ENCODE results near the gene RBP4. TPM values are rescaled to one million over a fixed set of nuclear protein-coding genes. Genes with fewer than 3 reads are reported as not detected.

The RBP4 gene
- polyA plus RNA-seq, 3 donors, result 0.61 to 0.98 (median 0.93) TPM

Other genes starting within 250 kb of the RBP4 start
- gene MYOF, start 118.9 kb downstream of the RBP4 start, polyA plus RNA-seq (ENCODE audit: insufficient read length in 3 of 3), result 10 to 100 TPM; 22.6 to 30.3 (median 29.4) TPM
- gene CEP55, start 104.6 kb downstream of the RBP4 start, polyA plus RNA-seq (ENCODE audit: insufficient read length in 3 of 3), result 10 to 100 TPM; 12.2 to 18.2 (median 16.9) TPM
- gene FFAR4, start 34.6 kb downstream of the RBP4 start, polyA plus RNA-seq (ENCODE audit: insufficient read length in 3 of 3), result not detected
- 1 to 10 TPM in 1 of 3 donors, under 1 TPM in 2; 0.40 to 1.1 (median 0.69) TPM for gene PDE6C, start 11.3 kb upstream of the RBP4 start, polyA plus RNA-seq (ENCODE audit: insufficient read length in 3 of 3)
- 10 to 100 TPM; 30.0 to 40.4 (median 35.9) TPM for gene FRA10AC1, start 101.4 kb upstream of the RBP4 start, polyA plus RNA-seq (ENCODE audit: insufficient read length in 3 of 3)
- 1 to 10 TPM; 4.2 to 9.0 (median 6.5) TPM for gene LGI1, start 156.7 kb upstream of the RBP4 start, polyA plus RNA-seq (ENCODE audit: insufficient read length in 3 of 3)